NCI-H187 treated with DMSO at 0.1 percent for 48 hours (cell line): Measurements from ENCODE around the gene CUX1.
"Not testable (repeated sequence)": the region's sequence is repeated elsewhere in the genome, so short reads cannot be mapped to it uniquely, and the experiment has no call there.

Experiments used
- DNase-seq: peaks from one replicate; lab custom pipeline; 2025; lab: John Stamatoyannopoulos, UW

CUX1 gene

GRCh38 chr7:102008535-102009262 lies 191.3 kb downstream of the CUX1 start:
- DNase-seq = no peak

GRCh38 chr7:102009628-102010027 lies 192.2 kb downstream of the CUX1 start:
- DNase-seq = no peak

- not testable (repeated sequence) for DNase-seq
Measured at GRCh38 chr7:102012112-102012830, 194.8 kb downstream of the CUX1 start.

- no peak for DNase-seq
Measured at GRCh38 chr7:102012941-102013461, 195.6 kb downstream of the CUX1 start.

GRCh38 chr7:102018876-102019275 lies 201.4 kb downstream of the CUX1 start:
- DNase-seq = no peak

- DNase-seq = no peak
Measured at GRCh38 chr7:102019461-102019860, 202.0 kb downstream of the CUX1 start.

GRCh38 chr7:102021841-102022618 lies 204.6 kb downstream of the CUX1 start:
- no peak for DNase-seq

GRCh38 chr7:102024005-102024768 lies 206.8 kb downstream of the CUX1 start:
- no peak for DNase-seq

GRCh38 chr7:102024769-102025391 lies 207.5 kb downstream of the CUX1 start:
- no peak for DNase-seq

GRCh38 chr7:102025777-102026176 lies 208.4 kb downstream of the CUX1 start:
- DNase-seq = not testable (repeated sequence)

- DNase-seq = no peak
Measured at GRCh38 chr7:102028206-102028826, 210.9 kb downstream of the CUX1 start.

GRCh38 chr7:102029616-102030015 lies 212.2 kb downstream of the CUX1 start:
- DNase-seq = no peak

- no peak for DNase-seq
Measured at GRCh38 chr7:102030696-102031095, 213.3 kb downstream of the CUX1 start.

GRCh38 chr7:102036958-102037357 lies 219.5 kb downstream of the CUX1 start:
- DNase-seq = no peak

GRCh38 chr7:102039706-102040105 lies 222.3 kb downstream of the CUX1 start:
- no peak for DNase-seq

- DNase-seq = no peak
Measured at GRCh38 chr7:102040569-102040968, 223.1 kb downstream of the CUX1 start.

- no peak for DNase-seq
Measured at GRCh38 chr7:102042016-102042656, 224.7 kb downstream of the CUX1 start.

GRCh38 chr7:102042796-102043195 lies 225.4 kb downstream of the CUX1 start:
- DNase-seq = not testable (repeated sequence)

GRCh38 chr7:102044641-102044983 lies 227.2 kb downstream of the CUX1 start:
- DNase-seq = no peak

GRCh38 chr7:102044984-102045673 lies 227.7 kb downstream of the CUX1 start:
- DNase-seq = no peak
